Lower lobe of right lung (tissue), 2 donors: ENCODE data around the gene SLC27A1. TPM values are rescaled to one million over a fixed set of nuclear protein-coding genes. Genes with fewer than 3 reads are reported as not detected.

Experiments
- ATAC-seq, 2 donors: fragments of 200-7000 bp; cut with Tn5 transposase; one replicate each; pipeline ENCODE4 v1.9.1; 2020 to 2022; ENCODE audit warnings: mild to moderate bottlenecking in 2 of 2, moderate library complexity in 2 of 2
- DNase-seq: peaks from one replicate; pipeline ENCODE4 v3.0.0-alpha.2; 2020
- H3K27ac ChIP-seq: fragments of 200-600 bp; one replicate; pipeline ENCODE4 v1.8.0; 2022
- H3K27me3 ChIP-seq: fragments of 200-600 bp; one replicate; pipeline ENCODE4 v1.8.0; 2022; ENCODE audit warnings: low read depth
- H3K36me3 ChIP-seq: fragments of 200-600 bp; one replicate; pipeline ENCODE4 v1.8.0; 2022; ENCODE audit warnings: mild to moderate bottlenecking
- H3K4me1 ChIP-seq: fragments of 200-600 bp; one replicate; pipeline ENCODE4 v1.8.0; 2022
- H3K4me3 ChIP-seq: fragments of 200-600 bp; one replicate; pipeline ENCODE4 v1.8.0; 2022; ENCODE audit warnings: mild to moderate bottlenecking
- H3K9me3 ChIP-seq: fragments of 200-600 bp; one replicate; pipeline ENCODE4 v1.8.0; 2022
- CTCF ChIP-seq: fragments of 200-600 bp; IDR thresholded peaks from one replicate; pipeline ENCODE4 v1.8.0; 2022; ENCODE audit warnings: antibody characterized with exemption, mild to moderate bottlenecking
- intact Hi-C: fragments of 100-400 bp; cut with DNase I; formaldehyde crosslinking; loops from one replicate; pipeline ENCODE4 v1.11.0; 2022
- total RNA-seq: library from RNA; stranded (reverse); fragmentation: NEBNext Ultra II Directional; extraction: Animal tissue kit (Norgen Biotek cat#: 25700); gene quantifications from one replicate; pipeline ENCODE4 v1.2.1, GENCODE V29; 2021
- donor health status: DM: no; HTN: yes; CAD: no; lungs with severe emphysema.

SLC27A1 gene
- total RNA-seq, 1 donor from 2014 or later, result 27.0 TPM

- Histone ChIP-seq H3K27me3 (peaks cover 7% of the 10 kb centered on the region), H3K36me3 (no peaks in the 10 kb centered on the region), H3K27ac (no peak overlapping the region), H3K4me1 (peaks cover 8% of the 10 kb centered on the region), H3K4me3 (no peak overlapping the region), H3K9me3 (no peaks in the 10 kb centered on the region)
- ATAC-seq, result no peak
- no peak for DNase-seq
- intact Hi-C loops, result no loop called here
- TF ChIP-seq CTCF, result no peak
Observed at GRCh38 chr19:17445526-17446165, 24.7 kb upstream of the SLC27A1 start.

- H3K4me1 ChIP-seq, result peaks cover 8% of the 10 kb centered on the region
- H3K4me3 ChIP-seq, result peak overlapping the region; percentile 49
- ATAC-seq (no peak), DNase-seq (no peak)
- peaks cover 7% of the 10 kb centered on the region for H3K27me3 ChIP-seq
- no peak overlapping the region for H3K27ac ChIP-seq
- no peaks in the 10 kb centered on the region for H3K36me3 ChIP-seq
- intact Hi-C loops, result no loop called here
- no peaks in the 10 kb centered on the region for H3K9me3 ChIP-seq
- no peak for TF ChIP-seq CTCF
Observed at GRCh38 chr19:17447704-17448130, 22.6 kb upstream of the SLC27A1 start.

DNA sequence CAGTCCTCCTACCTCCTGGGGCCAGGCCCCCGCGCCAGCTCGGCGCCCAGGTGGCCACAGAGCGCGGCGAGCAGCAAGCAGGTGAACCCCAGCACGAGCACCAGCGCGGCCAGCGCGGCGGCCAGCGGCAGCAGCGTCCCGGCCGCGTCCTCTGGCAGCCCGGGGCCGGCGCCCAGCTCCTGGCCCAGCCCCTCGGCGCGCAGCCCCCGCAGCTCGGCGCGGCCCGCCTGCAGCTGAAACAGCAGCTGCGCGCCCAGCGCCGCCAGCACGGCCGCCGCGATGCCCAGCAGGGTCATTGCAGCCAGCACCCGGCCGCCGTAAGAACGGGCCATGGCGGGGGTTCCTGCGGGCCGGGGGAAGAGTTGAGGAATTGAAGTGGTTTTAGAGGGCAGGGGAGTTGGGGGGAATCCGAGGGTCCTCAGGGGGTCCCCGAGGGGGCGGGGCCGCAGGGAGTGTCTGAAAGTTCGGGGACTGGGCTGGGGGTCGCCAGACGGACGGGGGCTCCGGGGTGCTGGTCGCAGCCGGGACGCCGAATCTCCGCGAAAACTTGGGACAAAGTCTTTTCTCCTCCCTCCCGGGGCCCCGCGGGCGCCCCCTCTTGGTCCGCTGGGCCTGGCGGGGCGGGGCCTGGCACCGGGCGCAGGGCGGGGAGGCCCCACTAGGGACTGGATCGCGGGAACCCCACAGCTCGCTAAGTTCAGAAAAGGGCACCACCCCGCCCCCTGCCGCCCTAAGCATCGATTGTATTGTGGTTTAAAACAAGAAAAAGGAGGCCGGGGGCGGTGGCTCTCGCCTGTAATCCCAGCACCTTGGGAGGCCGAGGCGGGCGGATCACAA lies 22.0 kb upstream of the SLC27A1 start, which contains the start of gene TMEM221:
TSS of gene TMEM221 (minus strand) at position 538 of the 837 bp plus-strand sequence. CDS start at position 332, 206 bp downstream.
- TF ChIP-seq CTCF, result peak; percentile 56
- H3K4me1 ChIP-seq, result peaks cover 8% of the 10 kb centered on the region
- no peaks in the 10 kb centered on the region for H3K36me3 ChIP-seq
- intact Hi-C loops, result no loop called here
- peak within 1 kb of the TSS; percentile 49 for H3K4me3 ChIP-seq
- peak; percentile 79 to 80 for ATAC-seq
- H3K27ac ChIP-seq, result no peak within 1 kb of the TSS
- H3K9me3 ChIP-seq, result no peaks in the 10 kb centered on the region
- DNase-seq, result peak; percentile 59
- H3K27me3 ChIP-seq, result peaks cover 7% of the 10 kb centered on the region

GRCh38 chr19:17450264-17451075 lies 19.9 kb upstream of the SLC27A1 start:
- no peak for DNase-seq
- intact Hi-C loops, result no loop called here
- H3K4me1 ChIP-seq, result peaks cover 8% of the 10 kb centered on the region
- no peaks in the 10 kb centered on the region for H3K36me3 ChIP-seq
- H3K9me3 ChIP-seq, result no peaks in the 10 kb centered on the region
- H3K4me3 ChIP-seq, result no peak overlapping the region
- peaks cover 19% of the 10 kb centered on the region for H3K27me3 ChIP-seq
- TF ChIP-seq CTCF, result no peak
- no peak overlapping the region for H3K27ac ChIP-seq
- no peak for ATAC-seq

DNA sequence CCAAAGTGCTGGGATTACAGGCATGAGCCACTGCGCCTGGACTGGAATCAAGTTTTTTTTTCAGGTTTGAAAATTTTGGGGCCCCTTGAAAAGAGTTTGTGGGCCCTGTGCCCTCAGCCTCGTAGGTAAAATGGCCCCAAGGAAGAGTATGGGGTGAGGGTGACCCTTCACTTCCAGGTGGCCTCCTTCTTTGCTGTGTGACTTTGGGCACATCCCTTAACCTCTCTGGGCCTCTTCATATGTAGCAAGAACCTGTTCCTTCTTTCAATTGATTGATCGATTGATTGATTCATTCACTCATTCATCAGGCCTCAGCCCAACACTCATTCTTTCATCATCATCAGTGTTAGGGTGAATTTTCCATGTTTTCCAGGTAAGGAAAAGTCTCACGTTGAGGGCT lies 18.5 kb upstream of the SLC27A1 start:
- Histone ChIP-seq H3K4me3 (no peak overlapping the region), H3K4me1 (peaks cover 8% of the 10 kb centered on the region), H3K27me3 (peaks cover 29% of the 10 kb centered on the region), H3K9me3 (no peaks in the 10 kb centered on the region), H3K27ac (no peak overlapping the region), H3K36me3 (no peaks in the 10 kb centered on the region)
- intact Hi-C loops, result no loop called here
- no peak for ATAC-seq
- no peak for TF ChIP-seq CTCF
- DNase-seq, result no peak
